22Rv1 (cell line): ENCODE results near the gene PRPF31.

Experiments
- CTCF ChIP-seq: fragments of 450-650 bp; IDR thresholded peaks from 2 replicates; pipeline ENCODE4 v1.5.1; 2017; ENCODE audit warnings: mild to moderate bottlenecking
- ZFX ChIP-seq: fragments of 450-650 bp; IDR thresholded peaks from 2 replicates; pipeline ENCODE4 v1.6.1; 2017; ENCODE audit warnings: antibody characterized with exemption, borderline replicate concordance

GRCh38 chr19:54156490-54156889, 40.9 kb downstream of the PRPF31 start:
- no peak for TF ChIP-seq CTCF
- TF ChIP-seq ZFX: no peak
